DND-41 (cell line): ENCODE results near the gene RORC.

Experiments used
- ATAC-seq: fragments of 200-7000 bp; cut with Tn5 transposase; 3 replicates; pipeline ENCODE4 v1.9.1; 2021; ENCODE audit warnings: low read depth; ENCODE audit not compliant: insufficient read depth
- DNase-seq: peaks from one replicate; pipeline ENCODE4 v3.0.0-alpha.2; 2020
- H2AFZ ChIP-seq: 2 replicates; pipeline ENCODE4 v1.6.0; 2012; ENCODE audit warnings: low read depth, low read length
- H3K27ac ChIP-seq: 2 replicates; pipeline ENCODE4 v1.5.1; 2012; ENCODE audit warnings: low read length, inconsistent platforms
- H3K27me3 ChIP-seq: fragments of 200-600 bp; sonication (generic); 2 replicates; pipeline ENCODE4 v1.6.0; 2012; ENCODE audit warnings: low read length, mild to moderate bottlenecking, inconsistent platforms; ENCODE audit not compliant: insufficient read depth, poor library complexity
- H3K36me3 ChIP-seq: 2 replicates; pipeline ENCODE4 v1.5.1; 2012; ENCODE audit warnings: low read length, inconsistent platforms; ENCODE audit not compliant: insufficient read depth
- H3K4me1 ChIP-seq: 2 replicates; pipeline ENCODE4 v1.5.1; 2012; ENCODE audit warnings: mild to moderate bottlenecking, low read length; ENCODE audit not compliant: insufficient read depth
- H3K4me2 ChIP-seq: 2 replicates; pipeline ENCODE4 v1.6.0; 2012; ENCODE audit warnings: mild to moderate bottlenecking, moderate library complexity, low read length, inconsistent platforms; ENCODE audit not compliant: insufficient read depth
- H3K4me3 ChIP-seq, 2 experiments: fragments of 200-600 bp in 1 of 2; shearing (Covaris generic) in 1 of 2; 2 replicates each; pipeline ENCODE4 v1.5.1; 2012 to 2016; ENCODE audit warnings: inconsistent platforms in 2 of 2, low read length in 2 of 2, mild to moderate bottlenecking in 2 of 2, low read depth in 1 of 2, moderate library complexity in 1 of 2
- H3K79me2 ChIP-seq: 2 replicates; pipeline ENCODE4 v1.6.0; 2012; ENCODE audit warnings: low read length, inconsistent platforms; ENCODE audit not compliant: insufficient read depth
- H3K9ac ChIP-seq: 2 replicates; pipeline ENCODE4 v1.6.0; 2012; ENCODE audit warnings: low read depth, mild to moderate bottlenecking, inconsistent platforms, low read length, moderate library complexity
- H3K9me3 ChIP-seq: 2 replicates; pipeline ENCODE4 v1.5.1; 2012; ENCODE audit warnings: low read length, moderate library complexity, mild to moderate bottlenecking, inconsistent platforms; ENCODE audit not compliant: insufficient read depth, severe bottlenecking
- H4K20me1 ChIP-seq: 2 replicates; pipeline ENCODE4 v1.6.0; 2012; ENCODE audit warnings: low read length; ENCODE audit not compliant: insufficient read depth
- CTCF ChIP-seq: IDR thresholded peaks from 2 replicates; pipeline ENCODE4 v1.5.1; 2012; ENCODE audit warnings: borderline replicate concordance, low read length, moderate library complexity, mild to moderate bottlenecking; ENCODE audit not compliant: poor library complexity, severe bottlenecking; ENCODE audit errors: extremely low read depth
- EZH2 ChIP-seq: IDR thresholded peaks from 3 replicates; pipeline ENCODE4 v1.6.1; 2012; ENCODE audit warnings: borderline replicate concordance, low read depth, mild to moderate bottlenecking, moderate library complexity, low read length, inconsistent platforms; ENCODE audit not compliant: severe bottlenecking

The RORC gene

DNA sequence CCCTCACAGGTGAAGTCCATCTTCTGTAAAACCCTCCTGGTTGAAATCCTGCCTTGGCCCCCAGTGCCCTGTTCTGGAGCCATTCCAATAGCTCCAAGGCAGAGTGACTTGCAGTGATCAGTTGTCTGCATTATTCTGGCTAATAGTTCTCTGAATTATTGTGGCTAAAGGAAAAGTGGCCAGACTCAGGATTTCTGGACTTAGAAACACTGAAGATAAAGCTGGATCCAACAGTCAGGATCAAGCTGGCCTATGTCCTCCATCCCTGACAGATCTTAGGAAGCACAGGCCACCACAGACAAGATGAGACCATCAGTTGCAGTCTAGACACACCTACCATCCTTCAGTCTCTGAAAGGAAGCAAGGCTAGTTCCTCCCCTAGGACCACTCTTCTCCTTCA is 8.8 kb upstream of the RORC start:
- Histone ChIP-seq H3K4me2 (no peak overlapping the region), H4K20me1 (no peaks in the 10 kb centered on the region), H3K36me3 (no peaks in the 10 kb centered on the region), H2AFZ (no peak overlapping the region), H3K27me3 (no peaks in the 10 kb centered on the region), H3K9ac (no peak overlapping the region), H3K4me1 (peaks cover 23% of the 10 kb centered on the region), H3K9me3 (no peaks in the 10 kb centered on the region), H3K4me3 (no peak overlapping the region), H3K79me2 (no peaks in the 10 kb centered on the region), H3K27ac (no peak overlapping the region)
- ATAC-seq (no peak), DNase-seq (no peak)
- TF ChIP-seq CTCF (no peak), EZH2 (no peak)

GRCh38 chr1:151839457-151840403 is 8.1 kb upstream of the RORC start, which contains the start of gene C2CD4D:
C2CD4D (minus strand) TSS chr1:151839820; CDS start chr1:151838989, 831 bp downstream.
- Histone ChIP-seq H3K9ac (no peak within 1 kb of the TSS), H3K27ac (no peak within 1 kb of the TSS), H3K4me3 (no peak within 1 kb of the TSS), H4K20me1 (no peaks in the 10 kb centered on the region), H3K27me3 (no peaks in the 10 kb centered on the region), H3K4me1 (peaks cover 23% of the 10 kb centered on the region), H3K4me2 (no peak within 1 kb of the TSS), H3K79me2 (no peaks in the 10 kb centered on the region), H3K36me3 (no peaks in the 10 kb centered on the region), H3K9me3 (no peaks in the 10 kb centered on the region), H2AFZ (no peak within 1 kb of the TSS)
- TF ChIP-seq EZH2, result no peak
- TF ChIP-seq CTCF, result no peak
- no peak for ATAC-seq
- DNase-seq, result no peak

- Histone ChIP-seq H2AFZ (no peak overlapping the region), H4K20me1 (no peaks in the 10 kb centered on the region), H3K27me3 (no peaks in the 10 kb centered on the region), H3K4me2 (no peak overlapping the region), H3K9me3 (no peaks in the 10 kb centered on the region), H3K9ac (no peak overlapping the region), H3K36me3 (no peaks in the 10 kb centered on the region), H3K4me1 (peaks cover 29% of the 10 kb centered on the region), H3K79me2 (no peaks in the 10 kb centered on the region), H3K4me3 (no peak overlapping the region), H3K27ac (no peak overlapping the region)
- TF ChIP-seq CTCF, result no peak
- no peak for TF ChIP-seq EZH2
- ATAC-seq, result no peak
- DNase-seq, result no peak
Observed at GRCh38 chr1:151839082-151839412, 7.4 kb upstream of the RORC start.
